GM21717 (cell line): ENCODE measurements around the gene PSD2.
"Not testable (repeated sequence)": the region's sequence is repeated elsewhere in the genome, so short reads cannot be mapped to it uniquely, and the experiment has no call there.

Experiments used
- ATAC-seq: cut with Tn5 transposase; IDR thresholded peaks from one replicate; pipeline ENCODE4 v1.9.1; 2021; ENCODE audit warnings: mild to moderate bottlenecking, moderate library complexity; ENCODE audit not compliant: unreplicated experiment

The PSD2 gene

GRCh38 chr5:139789116-139789844 is 6.3 kb upstream of the PSD2 start:
- ATAC-seq, result no peak

DNA sequence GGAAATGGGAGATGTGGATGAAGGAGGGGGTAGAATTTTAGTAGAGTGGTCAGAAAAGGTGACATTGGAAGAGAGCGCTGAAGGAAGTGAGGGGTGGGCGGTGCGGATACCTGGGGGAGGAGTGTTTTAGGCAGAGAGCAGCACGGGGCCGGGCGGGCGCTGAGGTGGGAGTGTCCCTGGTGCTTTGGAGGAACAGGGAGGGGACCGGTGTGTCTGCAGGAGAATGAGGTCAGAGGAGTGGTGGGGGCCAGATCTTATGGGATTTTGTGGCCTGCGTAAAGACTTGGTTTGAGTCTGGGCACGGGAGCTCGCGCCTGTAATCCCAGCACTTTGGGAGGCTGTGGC is 5.8 kb upstream of the PSD2 start:
- no peak for ATAC-seq

GRCh38 chr5:139792218-139792617 is 3.4 kb upstream of the PSD2 start:
- no peak for ATAC-seq

GRCh38 chr5:139792655-139793054 is 3.0 kb upstream of the PSD2 start:
- not testable (repeated sequence) for ATAC-seq

DNA sequence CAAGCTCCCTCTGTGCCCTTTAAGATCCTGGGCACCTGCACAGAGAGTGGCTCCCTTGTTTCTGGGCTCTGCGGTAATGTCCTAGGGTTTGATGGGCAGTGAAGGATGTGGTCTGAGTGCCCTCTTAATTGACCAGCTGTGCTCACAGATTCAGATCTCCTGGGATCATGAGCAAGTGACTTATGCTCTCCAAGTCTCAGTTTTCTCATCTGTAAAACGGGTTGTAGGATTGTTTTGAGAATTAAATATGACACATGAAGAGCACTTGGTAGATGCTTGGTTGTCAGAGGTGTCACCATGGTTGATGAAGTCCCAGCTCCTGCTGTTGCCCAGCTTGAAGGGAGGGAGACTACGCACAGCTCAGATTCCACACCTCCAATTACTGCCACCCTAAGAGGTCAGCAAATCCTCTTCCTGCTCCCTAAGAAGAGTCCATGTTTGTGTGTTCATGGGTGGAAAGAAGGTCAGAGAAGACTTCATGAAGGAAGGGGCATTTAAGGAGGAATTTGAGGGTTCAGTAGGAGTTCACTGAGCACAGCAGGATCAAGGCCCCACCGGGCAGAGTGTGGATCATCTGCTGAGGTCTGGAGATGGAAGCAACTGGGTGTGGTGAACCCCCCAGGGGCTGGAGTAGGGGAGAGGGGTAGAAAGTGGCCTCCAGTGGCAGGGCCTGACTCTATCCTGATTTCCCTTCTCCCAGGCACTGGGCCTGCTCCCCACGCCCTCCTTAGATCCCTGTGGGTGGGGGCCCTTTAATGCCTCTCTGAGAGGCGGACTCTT is 1.4 kb upstream of the PSD2 start:
- no peak for ATAC-seq

- no peak for ATAC-seq
These were observed 626 bp downstream of the PSD2 start for GRCh38 chr5:139796061-139796806.

DNA sequence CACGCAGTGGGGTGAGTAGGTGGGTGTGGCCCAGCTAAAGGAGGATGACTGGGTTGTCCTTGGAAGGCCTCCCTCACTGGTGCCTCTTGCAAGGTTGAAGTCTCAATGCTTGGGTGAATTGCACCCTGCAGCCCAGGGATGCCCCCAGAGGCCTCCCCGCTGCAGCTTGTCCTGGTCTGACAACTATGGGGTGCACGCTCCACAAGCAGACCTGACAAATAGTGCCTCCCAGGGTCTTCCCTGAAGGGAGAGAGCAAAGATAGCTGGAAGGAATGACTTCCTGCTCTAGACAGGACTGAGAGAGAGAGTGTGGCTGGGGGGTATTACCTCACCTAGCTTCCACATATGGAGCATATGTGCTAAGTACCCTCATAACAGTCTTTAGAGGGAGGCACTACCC is 1.7 kb downstream of the PSD2 start:
- ATAC-seq, result no peak

- ATAC-seq, result no peak
These were observed 2.4 kb downstream of the PSD2 start for GRCh38 chr5:139797856-139798510.

DNA sequence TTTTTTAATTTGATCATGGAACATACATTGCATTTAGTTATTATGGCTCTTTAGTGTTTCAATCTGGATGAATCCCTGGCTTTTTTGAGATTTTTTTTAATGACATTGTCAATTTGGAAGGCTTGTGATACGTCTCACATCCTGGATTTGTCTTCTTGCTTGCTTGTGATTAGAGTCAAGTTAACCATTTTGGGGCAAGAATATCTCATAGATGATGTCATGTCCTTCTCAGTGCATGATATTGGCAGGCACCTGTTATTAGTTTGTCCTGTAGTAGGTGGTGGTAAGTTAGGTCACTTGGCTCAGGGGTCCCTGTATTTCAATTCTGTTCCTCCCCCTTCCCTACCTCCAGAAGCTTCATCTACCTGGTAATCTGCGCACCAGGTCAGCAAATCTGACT is 3.3 kb downstream of the PSD2 start:
- ATAC-seq, result no peak

- no peak for ATAC-seq
These were observed 3.8 kb downstream of the PSD2 start for GRCh38 chr5:139799359-139799758.

GRCh38 chr5:139803978-139804377 is 8.4 kb downstream of the PSD2 start:
- no peak for ATAC-seq

GRCh38 chr5:139804800-139805397 is 9.3 kb downstream of the PSD2 start:
- no peak for ATAC-seq

GRCh38 chr5:139805545-139805944 is 9.9 kb downstream of the PSD2 start:
- ATAC-seq, result no peak

- ATAC-seq, result no peak
These were observed 10.5 kb downstream of the PSD2 start for GRCh38 chr5:139806111-139806510.

DNA sequence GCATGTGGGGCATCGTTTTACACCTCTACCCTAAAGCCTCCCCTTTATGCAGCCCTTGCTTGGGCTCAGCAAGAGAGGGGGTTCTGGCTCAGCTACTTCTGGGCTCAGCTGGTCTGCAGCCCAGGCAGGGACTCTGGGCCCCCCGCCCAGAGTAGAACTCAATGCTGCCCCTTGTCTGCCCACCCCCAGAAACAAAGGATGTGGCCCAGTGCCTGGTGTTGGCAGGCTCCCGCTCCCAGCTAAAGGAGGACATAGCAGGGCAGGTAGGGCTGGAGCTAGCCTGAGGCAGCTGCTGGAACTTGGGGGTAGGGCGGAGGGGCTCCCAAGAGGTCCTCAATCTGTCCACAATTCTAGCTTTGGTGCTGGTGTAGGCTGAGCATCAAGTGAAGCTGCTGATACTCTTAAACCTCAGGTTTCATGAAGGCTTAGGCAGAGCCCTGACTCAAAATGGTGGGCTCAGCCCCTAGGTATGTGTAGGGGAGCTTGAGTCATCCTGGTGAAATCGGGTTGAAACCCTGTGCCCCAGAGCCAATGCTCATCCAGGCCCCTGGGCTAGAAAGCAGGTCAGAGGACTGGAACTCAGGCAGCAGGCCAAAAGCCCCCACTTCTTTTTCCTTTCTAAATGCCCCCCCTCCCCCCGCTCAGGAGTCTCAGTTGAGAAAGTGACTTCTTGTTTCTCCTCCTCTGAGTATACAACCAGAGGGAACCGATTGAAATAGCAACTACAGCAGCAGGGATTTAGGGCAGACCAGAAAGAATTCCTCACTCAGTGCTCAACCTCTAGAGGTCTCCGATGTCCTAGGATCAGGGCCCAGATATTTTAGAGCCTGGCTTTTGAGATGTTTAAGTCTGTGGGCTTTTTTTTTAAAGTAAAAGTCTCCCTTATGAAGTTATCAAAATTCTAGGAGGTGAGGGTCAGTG is 11.4 kb downstream of the PSD2 start:
- no peak for ATAC-seq

GRCh38 chr5:139807647-139808030 is 12.0 kb downstream of the PSD2 start:
- ATAC-seq, result no peak

DNA sequence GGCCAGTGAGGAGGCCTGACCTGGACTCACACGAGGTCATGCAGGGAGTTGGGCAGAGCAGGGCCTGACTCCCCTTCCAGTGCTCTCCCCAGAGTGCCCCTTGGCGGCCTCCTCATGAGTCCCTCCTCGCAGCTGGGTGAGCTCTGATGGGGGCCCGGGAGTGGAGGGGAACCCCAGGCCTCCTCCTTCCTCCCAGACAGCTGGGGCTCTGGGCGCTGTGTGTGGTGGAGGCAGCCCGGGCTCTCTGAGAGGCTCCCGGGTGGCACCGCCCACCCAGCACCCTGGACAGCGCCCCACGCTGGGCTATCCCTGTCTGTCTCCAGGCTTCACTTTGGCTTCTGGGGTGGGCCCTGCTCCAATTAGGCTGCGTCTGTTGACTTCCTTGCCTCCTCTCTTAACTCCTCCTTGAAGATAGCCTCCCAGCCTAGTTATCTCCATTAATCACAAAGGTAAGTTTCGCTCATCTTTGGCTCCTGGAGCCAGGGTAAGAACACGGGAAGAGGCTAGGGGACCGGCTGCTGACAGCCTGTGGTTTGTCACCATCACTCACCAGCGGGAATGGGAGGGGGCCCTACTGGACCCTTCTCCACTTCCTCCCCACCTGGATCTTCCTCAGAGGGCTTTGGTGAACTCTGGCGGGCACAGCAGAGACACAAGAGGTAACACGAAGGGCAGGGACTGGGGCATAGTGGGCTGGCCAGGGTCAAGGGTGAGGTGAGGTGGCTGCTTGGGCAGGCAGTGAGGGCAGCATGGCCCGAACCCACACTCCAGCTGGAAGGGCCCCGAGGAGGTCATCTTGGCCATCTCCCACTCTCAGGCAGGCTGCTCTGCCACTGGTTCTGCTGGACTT is 13.1 kb downstream of the PSD2 start:
- no peak for ATAC-seq

DNA sequence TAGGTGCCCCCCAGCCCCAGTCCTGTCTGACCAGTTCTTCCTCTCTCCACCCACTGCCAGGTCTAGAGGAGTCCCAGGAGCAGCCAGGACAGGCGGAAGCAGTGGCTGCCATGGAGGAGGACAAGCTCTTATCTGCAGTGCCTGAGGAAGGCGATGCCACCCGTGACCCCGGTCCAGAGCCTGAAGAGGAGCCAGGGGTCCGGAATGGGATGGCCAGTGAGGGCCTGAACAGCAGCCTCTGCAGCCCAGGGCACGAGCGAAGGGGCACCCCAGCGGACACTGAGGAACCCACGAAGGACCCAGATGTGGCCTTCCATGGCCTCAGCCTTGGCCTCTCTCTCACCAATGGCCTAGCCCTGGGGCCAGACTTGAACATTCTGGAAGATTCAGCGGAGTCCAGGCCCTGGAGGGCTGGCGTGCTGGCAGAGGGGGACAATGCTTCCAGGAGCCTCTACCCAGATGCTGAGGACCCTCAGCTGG is 13.8 kb downstream of the PSD2 start:
- ATAC-seq, result no peak
